Measurements from ENCODE around the gene CDC20.

CDC20 gene

DNA sequence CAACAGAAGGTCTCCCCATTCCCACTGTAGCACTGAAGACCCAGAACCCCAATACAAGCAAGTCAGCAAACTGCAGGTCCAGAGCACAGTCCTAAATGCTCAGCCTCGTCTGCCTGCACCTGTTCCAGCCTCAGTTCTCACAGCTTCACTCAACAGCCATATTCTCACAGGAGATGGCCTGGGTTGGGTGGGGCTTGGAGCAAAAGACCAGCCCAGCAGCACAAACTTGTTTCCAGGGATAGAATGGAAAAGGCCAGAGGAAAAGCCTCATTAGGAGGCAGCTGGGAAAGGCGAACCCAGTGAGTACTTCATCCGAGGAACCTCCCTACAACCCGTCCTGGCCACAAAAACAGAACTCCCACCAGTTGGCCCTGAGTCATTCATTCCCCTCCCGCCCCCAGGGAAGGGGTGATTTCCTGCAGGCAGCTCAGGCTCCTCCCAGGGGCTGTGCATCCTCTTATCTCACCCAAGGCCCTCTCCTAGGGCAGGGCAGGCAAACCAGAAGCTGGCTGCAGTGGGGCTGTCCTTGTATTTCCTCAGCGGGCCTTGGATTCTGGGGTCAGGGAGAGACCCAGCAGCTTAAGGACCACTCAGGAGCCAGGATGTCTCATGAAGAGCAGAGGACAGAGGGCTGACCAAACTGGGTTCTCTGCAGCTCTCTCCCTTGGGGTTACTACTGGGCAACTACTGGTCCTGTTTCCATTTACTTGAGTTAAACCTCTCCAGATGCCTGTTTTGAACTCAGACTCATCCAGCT, 28.6 kb upstream of the CDC20 start:
- no peak for FAIRE-seq

GRCh38 chr1:43331688-43332087, 27.1 kb upstream of the CDC20 start:
- no peak for FAIRE-seq

DNA sequence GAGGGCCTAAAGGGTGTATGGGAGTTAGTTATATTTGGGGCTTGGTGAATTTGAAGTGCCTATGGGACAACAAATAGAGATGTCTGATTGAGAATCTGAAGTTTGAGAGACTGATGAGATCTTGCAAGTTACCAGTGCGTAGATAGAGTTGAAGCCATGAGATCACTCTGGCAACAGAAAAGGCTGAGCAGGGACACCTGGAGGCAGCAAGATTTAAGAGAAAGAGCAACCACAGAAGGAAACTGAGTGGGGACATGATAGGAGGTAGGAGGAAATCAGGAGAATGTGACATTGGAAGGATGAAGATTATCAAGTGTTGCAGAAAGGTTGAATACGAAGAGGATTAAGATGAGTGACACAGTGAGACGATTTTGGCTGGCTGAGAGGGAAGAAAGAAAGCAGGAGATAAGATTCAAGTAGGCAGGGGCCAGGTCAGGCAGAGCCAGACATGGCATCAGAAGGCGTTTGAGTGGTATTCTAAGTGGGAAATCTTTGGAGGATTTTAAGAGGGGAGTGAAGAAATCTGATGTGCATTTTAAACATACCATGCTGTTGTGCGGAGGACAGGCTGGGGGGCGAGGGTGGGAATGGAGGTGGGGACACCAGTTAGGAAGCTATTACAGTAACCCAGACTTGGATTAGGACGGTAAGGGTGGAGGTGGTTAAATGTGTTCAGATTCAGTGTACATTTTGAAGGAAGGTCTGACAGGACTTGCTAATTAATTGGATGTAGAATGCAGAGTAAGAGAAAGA, 24.2 kb upstream of the CDC20 start:
- FAIRE-seq, result no peak

- FAIRE-seq, result no peak
Observed at GRCh38 chr1:43337588-43337987, 21.2 kb upstream of the CDC20 start, which contains the start of gene MPL. TSS of gene MPL (plus strand) at chr1:43337818. CDS start at chr1:43337849, 31 bp downstream.

GRCh38 chr1:43338001-43338400, 20.8 kb upstream of the CDC20 start:
- FAIRE-seq, result no peak

DNA sequence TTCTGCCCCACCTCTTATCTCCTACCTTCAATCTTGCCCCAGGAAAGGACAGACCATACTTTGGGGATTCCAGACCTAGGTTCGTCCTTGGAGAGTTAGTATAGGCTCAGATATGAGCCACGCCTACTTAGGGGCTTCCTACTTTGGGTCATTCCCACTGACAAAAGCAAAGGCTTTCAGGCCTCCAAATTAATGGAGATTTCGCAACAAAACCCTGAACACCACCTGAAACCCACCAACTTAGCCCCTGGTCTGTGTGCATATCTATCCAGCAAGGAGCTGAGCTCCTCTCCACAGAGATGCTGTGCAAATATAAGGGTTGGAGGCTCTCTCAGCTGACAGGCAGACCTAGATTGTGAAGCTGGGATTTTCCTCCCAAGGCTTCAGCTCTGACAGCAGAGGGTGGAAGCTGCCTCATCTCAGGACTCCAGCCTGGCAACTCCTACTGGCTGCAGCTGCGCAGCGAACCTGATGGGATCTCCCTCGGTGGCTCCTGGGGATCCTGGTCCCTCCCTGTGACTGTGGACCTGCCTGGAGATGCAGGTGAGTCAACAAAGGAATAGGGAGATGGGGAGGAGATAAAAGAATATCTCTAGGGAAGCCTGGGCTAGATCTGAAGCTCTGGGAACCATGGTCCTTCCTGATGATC, 19.1 kb upstream of the CDC20 start:
- no peak for FAIRE-seq

GRCh38 chr1:43340559-43340958, 18.2 kb upstream of the CDC20 start:
- FAIRE-seq, result no peak

DNA sequence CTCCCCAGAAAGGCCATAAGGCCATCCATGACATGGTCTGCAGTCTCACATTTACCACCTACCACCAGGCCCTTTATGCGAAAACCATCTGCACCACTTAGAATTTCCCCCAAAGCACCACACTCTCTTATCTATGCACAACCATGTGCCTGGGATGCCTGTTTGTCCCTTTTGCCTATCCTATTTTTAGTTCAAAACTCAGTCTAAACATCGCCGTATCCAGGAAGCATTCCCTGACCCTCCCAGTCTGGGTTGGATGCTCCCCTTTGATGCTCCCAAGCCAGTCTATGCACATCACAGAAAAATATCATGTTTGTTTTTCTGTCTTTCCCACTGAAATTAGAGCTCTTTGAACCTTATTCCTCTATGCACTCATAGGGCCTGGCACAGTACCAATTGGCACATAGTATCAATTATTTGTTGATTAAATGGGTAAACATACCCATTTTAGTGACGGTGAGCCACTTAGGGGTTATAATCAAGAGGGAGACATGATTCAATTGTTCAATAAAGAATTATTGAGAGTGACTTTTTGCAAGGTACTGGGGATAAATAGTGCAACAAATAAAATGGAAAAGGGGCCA, 14.4 kb upstream of the CDC20 start:
- FAIRE-seq, result no peak

DNA sequence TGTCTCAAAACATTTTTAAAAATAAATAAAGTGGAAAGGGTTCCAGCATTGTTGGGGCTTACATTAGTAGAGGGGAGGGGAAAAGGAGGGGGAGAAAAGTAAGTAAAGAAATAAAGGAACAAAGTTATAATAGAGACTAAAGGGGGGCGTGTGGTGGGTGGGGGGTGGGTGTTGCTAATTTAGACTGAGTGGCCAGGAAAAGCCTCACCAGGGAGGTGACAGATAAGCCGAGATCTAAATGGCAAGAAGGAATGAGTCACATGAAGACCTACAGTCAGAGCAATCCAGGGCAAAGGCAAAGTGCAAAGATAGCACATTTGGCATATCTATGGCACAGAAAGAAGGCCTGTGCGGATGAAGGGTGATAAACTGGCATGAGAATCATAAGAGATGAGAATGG, 13.7 kb upstream of the CDC20 start:
- no peak for FAIRE-seq

GRCh38 chr1:43346636-43347035, 12.1 kb upstream of the CDC20 start:
- FAIRE-seq, result no peak

GRCh38 chr1:43348343-43348808, 10.4 kb upstream of the CDC20 start:
- no peak for FAIRE-seq

GRCh38 chr1:43348809-43349593, 9.8 kb upstream of the CDC20 start:
- no peak for FAIRE-seq

GRCh38 chr1:43349594-43350306, 9.0 kb upstream of the CDC20 start:
- no peak for FAIRE-seq

DNA sequence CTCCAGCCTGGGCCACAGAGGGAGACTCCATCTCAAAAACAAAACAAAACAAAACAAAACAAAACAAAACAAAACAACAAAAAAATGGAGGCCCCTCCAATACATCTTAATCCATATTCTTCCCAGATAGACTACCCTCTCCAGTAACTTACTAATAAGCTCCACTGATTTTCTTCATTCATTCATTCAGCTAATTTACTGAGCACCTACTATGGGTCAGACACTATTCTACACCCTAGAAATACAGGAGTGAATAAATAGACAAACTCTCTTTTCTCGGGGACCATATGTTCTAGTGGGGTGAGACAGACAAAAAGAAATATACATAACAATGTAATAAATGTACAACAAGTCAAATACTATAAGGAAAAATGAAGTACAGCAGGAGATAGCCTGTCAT, 7.8 kb upstream of the CDC20 start:
- no peak for FAIRE-seq

- no peak for FAIRE-seq
Observed at GRCh38 chr1:43351421-43352350, 7.1 kb upstream of the CDC20 start.

DNA sequence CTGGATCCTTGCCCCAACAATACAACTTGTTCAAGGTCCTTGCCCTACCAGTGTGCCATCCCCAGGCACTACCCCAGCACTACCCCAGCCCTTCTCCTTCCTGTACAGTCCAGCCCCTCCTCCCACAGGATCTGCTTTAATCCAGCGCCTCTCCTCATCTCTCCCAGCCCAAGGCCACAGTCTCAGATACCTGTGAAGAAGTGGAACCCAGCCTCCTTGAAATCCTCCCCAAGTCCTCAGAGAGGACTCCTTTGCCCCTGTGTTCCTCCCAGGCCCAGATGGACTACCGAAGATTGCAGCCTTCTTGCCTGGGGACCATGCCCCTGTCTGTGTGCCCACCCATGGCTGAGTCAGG, 6.5 kb upstream of the CDC20 start:
- no peak for FAIRE-seq

DNA sequence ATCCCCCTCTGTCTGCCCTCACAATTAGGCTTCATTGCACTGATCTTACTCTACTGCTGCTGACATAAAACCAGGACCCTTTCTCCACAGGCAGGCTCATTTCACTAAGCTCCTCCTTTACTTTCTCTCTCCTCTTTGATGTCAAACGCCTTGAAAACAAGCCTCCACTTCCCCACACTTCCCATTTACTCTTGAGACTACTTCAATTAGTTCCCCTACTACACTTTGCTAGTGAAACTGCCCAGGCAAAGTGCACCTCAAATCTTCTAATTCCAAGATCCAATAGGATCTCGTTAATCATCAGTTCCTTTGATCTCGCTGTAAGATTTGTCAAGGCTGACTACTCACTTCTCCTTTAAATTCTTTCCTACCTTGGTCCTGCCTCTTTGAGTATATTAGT, 5.9 kb upstream of the CDC20 start:
- FAIRE-seq, result no peak

GRCh38 chr1:43354471-43354870, 4.3 kb upstream of the CDC20 start:
- FAIRE-seq, result no peak

DNA sequence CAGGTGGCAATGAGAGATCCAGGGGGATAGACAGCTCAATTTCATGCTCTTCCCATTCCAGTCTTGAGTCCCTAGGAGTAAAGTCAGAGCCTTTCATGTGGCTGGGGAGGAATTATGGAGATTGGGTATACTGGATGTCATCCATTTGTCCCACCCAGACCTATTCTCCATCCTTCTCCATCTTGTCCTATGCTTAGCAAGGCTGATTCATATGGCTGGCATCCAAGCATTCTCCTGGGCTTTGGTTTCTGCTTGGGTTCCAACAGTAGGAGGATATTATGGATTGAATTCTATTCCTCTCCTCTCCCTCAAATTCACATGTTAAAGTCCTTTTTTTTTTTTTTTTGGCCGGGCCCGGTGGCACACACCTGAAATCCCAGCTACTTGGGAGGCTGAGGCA, 3.8 kb upstream of the CDC20 start:
- no peak for FAIRE-seq

DNA sequence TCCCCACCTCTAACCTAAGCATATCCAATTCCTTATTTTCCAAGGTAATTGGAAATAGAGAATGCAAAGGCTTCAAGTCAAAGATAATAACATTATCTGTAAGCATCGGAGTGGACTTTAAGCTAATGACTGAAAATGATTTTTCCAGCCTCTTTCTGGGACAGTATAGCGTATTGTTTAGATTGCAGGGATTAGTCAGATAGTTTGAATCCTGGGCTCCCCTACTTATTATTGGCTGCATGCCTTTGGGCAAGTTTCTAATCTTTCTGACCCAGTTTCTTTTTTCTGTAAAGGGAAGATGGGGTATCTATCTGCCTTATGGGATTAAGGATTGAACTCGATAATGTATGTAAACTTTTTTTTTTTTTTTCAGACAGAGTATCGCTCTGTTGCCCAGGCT, 1.5 kb upstream of the CDC20 start:
- FAIRE-seq, result no peak
